ENCODE results near the gene NECTIN2. TPM values are rescaled to one million over a fixed set of nuclear protein-coding genes. Genes with fewer than 3 reads are reported as not detected.

NECTIN2 gene
- total RNA-seq, 1 donor from 2014 or later = 108 TPM

DNA sequence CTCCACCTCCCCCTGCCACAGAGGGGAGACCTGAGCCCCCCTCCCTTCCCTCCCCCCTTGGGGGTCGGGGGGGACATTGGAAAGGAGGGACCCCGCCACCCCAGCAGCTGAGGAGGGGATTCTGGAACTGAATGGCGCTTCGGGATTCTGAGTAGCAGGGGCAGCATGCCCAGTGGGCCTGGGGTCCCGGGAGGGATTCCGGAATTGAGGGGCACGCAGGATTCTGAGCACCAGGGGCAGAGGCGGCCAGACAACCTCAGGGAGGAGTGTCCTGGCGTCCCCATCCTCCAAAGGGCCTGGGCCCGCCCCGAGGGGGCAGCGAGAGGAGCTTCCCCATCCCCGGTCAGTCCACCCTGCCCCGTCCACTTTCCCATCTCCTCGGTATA is 57.1 kb downstream of the NECTIN2 start:
- DNase-seq (no peak), ATAC-seq (no peak)
- no peaks in the 10 kb centered on the region for H3K9me3 ChIP-seq
- intact Hi-C loops (cut with DNase I) = loop anchor here (10.0 kb wide), 1 partner anchor 52 kb away; the partner anchor contains the start of gene CLPTM1
- peaks cover 5% of the 10 kb centered on the region for H3K27me3 ChIP-seq
- no peak overlapping the region for H3K27ac ChIP-seq
- H3K36me3 ChIP-seq = peaks cover 40% of the 10 kb centered on the region
- TF ChIP-seq, protein P1, sequence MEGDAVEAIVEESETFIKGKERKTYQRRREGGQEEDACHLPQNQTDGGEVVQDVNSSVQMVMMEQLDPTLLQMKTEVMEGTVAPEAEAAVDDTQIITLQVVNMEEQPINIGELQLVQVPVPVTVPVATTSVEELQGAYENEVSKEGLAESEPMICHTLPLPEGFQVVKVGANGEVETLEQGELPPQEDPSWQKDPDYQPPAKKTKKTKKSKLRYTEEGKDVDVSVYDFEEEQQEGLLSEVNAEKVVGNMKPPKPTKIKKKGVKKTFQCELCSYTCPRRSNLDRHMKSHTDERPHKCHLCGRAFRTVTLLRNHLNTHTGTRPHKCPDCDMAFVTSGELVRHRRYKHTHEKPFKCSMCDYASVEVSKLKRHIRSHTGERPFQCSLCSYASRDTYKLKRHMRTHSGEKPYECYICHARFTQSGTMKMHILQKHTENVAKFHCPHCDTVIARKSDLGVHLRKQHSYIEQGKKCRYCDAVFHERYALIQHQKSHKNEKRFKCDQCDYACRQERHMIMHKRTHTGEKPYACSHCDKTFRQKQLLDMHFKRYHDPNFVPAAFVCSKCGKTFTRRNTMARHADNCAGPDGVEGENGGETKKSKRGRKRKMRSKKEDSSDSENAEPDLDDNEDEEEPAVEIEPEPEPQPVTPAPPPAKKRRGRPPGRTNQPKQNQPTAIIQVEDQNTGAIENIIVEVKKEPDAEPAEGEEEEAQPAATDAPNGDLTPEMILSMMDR (IDR thresholded peaks at IDR 0.05) = no peak
- no peaks in the 10 kb centered on the region for H3K4me1 ChIP-seq
- no peak overlapping the region for H3K4me3 ChIP-seq

GRCh38 chr19:44903602-44904425 is 57.7 kb downstream of the NECTIN2 start:
- DNase-seq (peak; percentile 85), ATAC-seq (peak; percentile 81)
- Histone ChIP-seq H3K9me3 (no peaks in the 10 kb centered on the region), H3K27me3 (peaks cover 5% of the 10 kb centered on the region), H3K4me3 (no peak overlapping the region), H3K4me1 (no peaks in the 10 kb centered on the region), H3K36me3 (peaks cover 34% of the 10 kb centered on the region), H3K27ac (no peak overlapping the region)
- intact Hi-C loops (cut with DNase I) = loop anchor here (10.0 kb wide), 1 partner anchor 51 kb away; the partner anchor contains the start of gene CLPTM1
- TF ChIP-seq, protein P1 (IDR thresholded peaks at IDR 0.05) = peak; percentile 99

GRCh38 chr19:44904426-44904994 is 58.4 kb downstream of the NECTIN2 start:
- no peak overlapping the region for H3K4me3 ChIP-seq
- no peaks in the 10 kb centered on the region for H3K9me3 ChIP-seq
- ATAC-seq (no peak), DNase-seq (no peak)
- intact Hi-C loops (cut with DNase I) = loop anchor here (10.0 kb wide), 1 partner anchor 50 kb away; the partner anchor contains the start of gene CLPTM1
- TF ChIP-seq, protein P1 (IDR thresholded peaks at IDR 0.05) = no peak
- peaks cover 5% of the 10 kb centered on the region for H3K27me3 ChIP-seq
- H3K36me3 ChIP-seq = peaks cover 31% of the 10 kb centered on the region
- no peak overlapping the region for H3K27ac ChIP-seq
- H3K4me1 ChIP-seq = no peaks in the 10 kb centered on the region

GRCh38 chr19:44905437-44906160 is 59.5 kb downstream of the NECTIN2 start, which contains the start of gene APOE:
TSS of gene APOE (plus strand) at chr19:44905796. CDS start at chr19:44906625, 829 bp downstream.
- DNase-seq (no peak), ATAC-seq (peak; percentile 42)
- H3K4me3 ChIP-seq = peak within 1 kb of the TSS; percentile 45
- H3K9me3 ChIP-seq = no peaks in the 10 kb centered on the region
- H3K36me3 ChIP-seq = peaks cover 24% of the 10 kb centered on the region
- H3K27ac ChIP-seq = peak within 1 kb of the TSS; percentile 58
- intact Hi-C loops (cut with DNase I) = loop anchor here (10.0 kb wide), 1 partner anchor 49 kb away; the partner anchor contains the start of gene CLPTM1
- peaks cover 5% of the 10 kb centered on the region for H3K27me3 ChIP-seq
- no peaks in the 10 kb centered on the region for H3K4me1 ChIP-seq
- TF ChIP-seq, protein P1 (IDR thresholded peaks at IDR 0.05) = no peak

DNA sequence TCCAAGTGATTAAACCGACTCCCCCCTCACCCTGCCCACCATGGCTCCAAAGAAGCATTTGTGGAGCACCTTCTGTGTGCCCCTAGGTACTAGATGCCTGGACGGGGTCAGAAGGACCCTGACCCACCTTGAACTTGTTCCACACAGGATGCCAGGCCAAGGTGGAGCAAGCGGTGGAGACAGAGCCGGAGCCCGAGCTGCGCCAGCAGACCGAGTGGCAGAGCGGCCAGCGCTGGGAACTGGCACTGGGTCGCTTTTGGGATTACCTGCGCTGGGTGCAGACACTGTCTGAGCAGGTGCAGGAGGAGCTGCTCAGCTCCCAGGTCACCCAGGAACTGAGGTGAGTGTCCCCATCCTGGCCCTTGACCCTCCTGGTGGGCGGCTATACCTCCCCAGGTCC is 61.5 kb downstream of the NECTIN2 start:
- Histone ChIP-seq H3K27me3 (peaks cover 5% of the 10 kb centered on the region), H3K9me3 (no peaks in the 10 kb centered on the region), H3K36me3 (peaks cover 4% of the 10 kb centered on the region), H3K4me1 (no peaks in the 10 kb centered on the region), H3K27ac (no peak overlapping the region), H3K4me3 (no peak overlapping the region)
- ATAC-seq = no peak
- intact Hi-C loops (cut with DNase I) = loop anchor here (10.0 kb wide), 1 partner anchor 47 kb away; the partner anchor contains the start of gene CLPTM1
- TF ChIP-seq, protein P1 (IDR thresholded peaks at IDR 0.05) = no peak
- no peak for DNase-seq
